ENCODE results near the gene SLC12A7. TPM values are rescaled to one million over a fixed set of nuclear protein-coding genes. Genes with fewer than 3 reads are reported as not detected.

Gene SLC12A7
- total RNA-seq, 2 experiments from 2014 or later, result 5.3 to 6.8 TPM

GRCh38 chr5:1113805-1114586 lies 2.1 kb upstream of the SLC12A7 start:
- POLR2A ChIA-PET, result no interaction called here
- CTCF ChIA-PET, result no interaction called here

DNA sequence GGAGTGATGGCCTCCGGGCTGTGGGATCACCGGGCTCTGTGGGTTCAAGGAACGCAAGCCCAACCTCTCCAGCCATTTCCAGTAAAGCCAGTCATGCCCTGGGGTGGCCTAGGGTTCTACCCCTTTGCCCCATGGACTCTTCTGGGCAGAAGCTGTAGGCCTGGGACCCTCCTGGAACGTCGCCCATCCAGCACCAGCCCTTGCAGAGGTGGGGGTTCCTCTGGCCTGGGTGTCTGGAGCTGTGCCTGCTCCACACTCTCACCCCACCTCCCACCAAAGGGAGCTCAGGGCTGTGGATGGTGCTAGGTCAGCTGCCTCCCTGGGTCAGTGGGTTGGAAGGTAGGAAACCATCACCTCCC lies 1.4 kb upstream of the SLC12A7 start:
- POLR2A ChIA-PET, result no interaction called here
- CTCF ChIA-PET, result no interaction called here

- ChIA-PET POLR2A (no interaction called here), CTCF (no interaction called here)
These were observed 901 bp upstream of the SLC12A7 start for GRCh38 chr5:1112596-1113331.

DNA sequence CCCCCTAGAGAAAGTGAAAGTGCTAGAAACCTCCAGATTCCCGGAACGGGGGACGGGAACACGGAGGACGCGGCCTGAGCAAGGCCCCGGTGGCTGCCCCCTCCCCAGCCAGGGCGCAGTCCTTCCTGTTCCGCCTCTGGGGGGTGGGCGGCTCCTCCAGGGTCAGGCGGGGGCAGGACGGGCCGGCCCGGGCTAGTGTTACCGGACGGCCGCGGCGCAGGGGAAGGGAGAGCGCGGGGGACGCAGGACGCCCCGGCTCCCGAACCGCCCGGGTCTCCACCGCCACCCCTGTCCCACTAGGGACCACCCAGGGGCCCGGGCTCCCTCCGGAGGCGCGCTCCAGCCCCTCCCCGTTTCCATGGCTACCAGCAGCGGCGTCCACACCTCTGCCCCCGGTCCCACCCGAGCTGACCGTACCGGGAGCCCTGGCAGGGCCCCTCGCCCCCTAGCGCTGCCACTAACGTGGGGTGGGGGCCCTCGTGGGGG lies 579 bp downstream of the SLC12A7 start:
- CTCF ChIA-PET, result no interaction called here
- POLR2A ChIA-PET, result no interaction called here

DNA sequence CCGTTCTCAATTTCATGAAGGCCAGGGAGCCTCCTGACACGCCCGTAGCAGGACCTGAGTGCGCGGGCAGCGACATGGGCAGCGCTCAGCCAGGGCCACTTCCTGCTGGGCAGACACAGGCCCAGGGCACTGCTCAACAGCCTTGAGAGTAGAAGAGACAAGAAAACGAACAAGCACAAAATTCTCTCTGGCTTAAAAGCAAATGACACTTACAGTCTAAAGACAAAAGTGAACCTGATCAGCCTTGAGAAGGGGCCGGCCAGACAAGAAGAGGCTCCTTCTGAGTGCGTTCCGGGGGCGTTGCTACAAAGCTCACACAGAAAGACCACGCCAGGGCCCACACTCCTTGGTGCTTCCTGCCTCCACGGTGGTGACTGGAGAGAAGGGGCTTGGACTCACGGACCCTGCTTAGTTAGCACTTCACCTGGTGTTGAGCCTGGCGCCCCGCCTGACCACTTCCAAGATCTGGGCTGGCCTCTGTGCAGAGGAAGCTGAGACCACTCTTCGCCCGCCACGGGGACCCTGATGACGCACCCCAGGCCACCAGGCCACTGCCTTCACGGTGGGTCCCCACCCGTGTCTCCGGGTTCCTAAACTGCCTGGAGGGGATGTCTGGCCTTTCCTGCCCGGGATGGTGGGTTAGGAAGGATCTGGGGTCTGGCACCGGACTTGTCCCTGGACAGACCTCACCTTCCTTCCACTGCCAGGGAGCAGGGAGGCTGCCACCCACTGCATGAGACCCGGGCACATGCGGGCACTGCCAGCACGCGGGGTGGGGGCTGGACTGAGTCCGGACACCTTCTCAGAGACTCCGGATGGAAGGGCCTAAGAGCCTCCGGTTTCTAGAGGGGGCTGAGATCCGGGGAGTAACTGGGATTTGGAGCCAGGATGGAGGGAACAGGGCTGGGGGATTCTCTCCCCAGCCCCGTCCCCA lies 1.3 kb downstream of the SLC12A7 start:
- CTCF ChIA-PET, result no interaction called here
- POLR2A ChIA-PET, result no interaction called here

DNA sequence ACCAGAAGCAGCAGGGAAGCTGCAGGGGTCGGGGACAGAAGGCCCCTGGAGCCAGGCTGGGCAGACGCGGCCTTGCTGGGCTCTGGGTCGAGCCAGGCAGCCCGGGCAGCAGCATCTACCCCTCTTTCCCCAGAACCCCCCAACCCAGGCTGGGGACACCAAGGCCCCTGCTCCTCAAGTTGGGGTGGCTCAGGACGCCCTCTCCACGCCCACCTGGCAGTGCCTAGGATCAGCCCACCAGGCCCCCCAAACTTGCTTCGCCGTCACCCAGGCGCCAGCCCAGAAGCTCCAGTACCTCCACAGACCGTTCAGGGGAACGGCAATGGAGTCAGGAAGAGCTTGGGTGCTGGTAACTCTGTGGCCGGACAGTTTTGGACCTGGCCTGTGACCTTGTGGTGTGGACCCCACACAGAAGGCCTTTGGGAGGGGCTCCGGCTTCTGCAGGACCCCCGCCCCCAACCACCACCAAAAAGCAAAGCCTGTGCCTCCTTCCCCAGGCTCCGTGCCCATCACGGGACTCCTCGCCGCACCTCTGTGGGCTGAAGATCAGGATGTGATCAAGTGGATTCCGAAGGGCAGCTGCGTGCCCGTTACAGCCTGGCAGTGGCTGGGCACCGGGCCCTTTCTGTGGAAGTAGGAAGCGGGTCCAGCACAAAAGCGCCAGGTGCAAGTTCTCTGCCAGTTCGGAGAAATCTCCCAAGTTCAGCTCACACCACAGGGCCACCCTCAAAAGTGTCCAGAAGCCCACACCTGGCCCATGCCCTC lies 2.1 kb downstream of the SLC12A7 start:
- ChIA-PET CTCF (no interaction called here), POLR2A (no interaction called here)

- ChIA-PET CTCF (no interaction called here), POLR2A (interaction anchor here (0.6 kb wide), 1 partner anchor 189 kb away, joined by 3 read pairs; no protein-coding TSS in a partner anchor)
These were observed 3.0 kb downstream of the SLC12A7 start for GRCh38 chr5:1108865-1109174.

DNA sequence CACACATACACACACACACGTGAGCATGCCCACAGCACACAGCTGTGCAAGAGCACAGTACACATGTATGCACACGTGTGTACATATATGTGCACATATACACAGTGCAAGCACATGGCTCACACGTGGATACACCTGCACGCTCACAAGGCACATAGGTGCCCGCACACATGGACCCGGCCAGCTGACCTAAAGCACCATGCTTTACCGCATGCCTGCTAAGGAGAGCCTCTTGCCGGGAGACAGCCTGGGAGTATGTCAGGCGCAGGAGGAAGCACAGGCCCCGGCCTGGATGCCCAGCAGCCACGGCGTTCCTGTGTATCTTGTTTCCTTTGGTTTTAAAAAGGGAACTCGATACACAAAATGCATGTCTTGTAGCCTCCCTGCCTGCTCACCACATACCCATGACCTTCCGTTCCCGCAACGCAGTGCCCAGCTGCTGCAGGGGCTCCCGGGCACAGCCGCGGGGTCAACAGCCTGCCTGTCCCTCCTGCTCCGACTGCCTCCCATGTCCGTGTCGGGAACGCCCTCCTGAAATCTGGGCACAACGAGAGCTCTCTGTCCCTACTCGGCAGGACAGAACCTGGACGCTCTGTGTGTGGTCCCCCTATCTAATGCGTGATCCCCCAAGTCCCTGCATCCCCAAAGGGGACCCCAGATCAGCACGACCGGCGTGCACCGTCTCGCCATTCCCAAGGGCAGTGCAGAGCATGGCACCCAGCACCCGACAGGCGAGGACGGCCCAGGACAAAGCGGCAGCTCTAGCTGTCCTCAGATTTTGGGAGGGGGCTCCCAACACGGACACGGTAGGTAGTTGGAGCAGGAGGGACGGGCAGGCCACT lies 3.6 kb downstream of the SLC12A7 start:
- ChIA-PET POLR2A (interaction anchor here (0.6 kb wide), 1 partner anchor 188 kb away, joined by 3 read pairs; no protein-coding TSS in a partner anchor), CTCF (interaction anchor here (0.7 kb wide), 1 partner anchor 122 kb away, joined by 3 read pairs; no protein-coding TSS in a partner anchor)

DNA sequence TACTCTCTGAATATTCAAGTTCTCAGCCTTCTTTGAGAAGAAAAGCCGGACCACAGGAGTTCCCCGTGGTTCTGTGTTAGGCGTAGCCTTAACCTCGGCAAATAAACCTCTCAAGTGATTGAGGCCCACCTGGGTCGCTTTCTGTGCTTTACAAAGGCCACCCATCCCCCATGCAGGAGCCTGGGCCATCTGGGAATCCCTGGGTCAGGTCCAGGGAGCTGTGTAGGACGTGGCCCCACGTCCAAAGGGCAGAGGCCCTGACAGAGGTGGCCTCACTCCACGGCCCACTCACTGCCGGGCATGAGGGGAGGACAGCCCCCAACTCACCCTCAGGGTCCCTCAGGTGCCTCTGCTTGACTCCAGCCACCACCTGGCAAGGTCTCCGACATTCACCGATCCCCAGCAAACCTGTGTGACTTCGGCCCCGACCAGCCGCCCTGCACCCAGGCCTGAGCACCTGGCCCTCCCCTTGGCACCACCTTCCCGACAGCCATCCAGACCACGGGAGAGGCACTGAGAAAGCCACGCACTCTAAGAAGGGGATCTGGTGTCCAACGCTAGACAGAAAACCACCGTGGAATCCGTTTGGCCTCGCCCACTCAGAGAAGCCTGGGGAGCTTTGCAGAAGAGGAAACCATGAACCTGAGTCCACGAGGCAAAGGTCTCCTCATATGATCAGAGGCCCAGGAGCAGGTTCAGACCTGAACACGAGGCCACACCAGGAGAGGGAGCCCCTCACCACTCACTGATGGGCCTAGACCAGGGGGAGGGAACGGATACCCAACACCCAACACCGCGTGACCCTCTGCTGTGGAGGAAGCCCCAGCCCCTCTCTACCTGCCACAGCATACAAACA lies 4.5 kb downstream of the SLC12A7 start:
- CTCF ChIA-PET, result interaction anchor here (0.7 kb wide), 1 partner anchor 121 kb away, joined by 3 read pairs; no protein-coding TSS in a partner anchor
- POLR2A ChIA-PET, result no interaction called here

DNA sequence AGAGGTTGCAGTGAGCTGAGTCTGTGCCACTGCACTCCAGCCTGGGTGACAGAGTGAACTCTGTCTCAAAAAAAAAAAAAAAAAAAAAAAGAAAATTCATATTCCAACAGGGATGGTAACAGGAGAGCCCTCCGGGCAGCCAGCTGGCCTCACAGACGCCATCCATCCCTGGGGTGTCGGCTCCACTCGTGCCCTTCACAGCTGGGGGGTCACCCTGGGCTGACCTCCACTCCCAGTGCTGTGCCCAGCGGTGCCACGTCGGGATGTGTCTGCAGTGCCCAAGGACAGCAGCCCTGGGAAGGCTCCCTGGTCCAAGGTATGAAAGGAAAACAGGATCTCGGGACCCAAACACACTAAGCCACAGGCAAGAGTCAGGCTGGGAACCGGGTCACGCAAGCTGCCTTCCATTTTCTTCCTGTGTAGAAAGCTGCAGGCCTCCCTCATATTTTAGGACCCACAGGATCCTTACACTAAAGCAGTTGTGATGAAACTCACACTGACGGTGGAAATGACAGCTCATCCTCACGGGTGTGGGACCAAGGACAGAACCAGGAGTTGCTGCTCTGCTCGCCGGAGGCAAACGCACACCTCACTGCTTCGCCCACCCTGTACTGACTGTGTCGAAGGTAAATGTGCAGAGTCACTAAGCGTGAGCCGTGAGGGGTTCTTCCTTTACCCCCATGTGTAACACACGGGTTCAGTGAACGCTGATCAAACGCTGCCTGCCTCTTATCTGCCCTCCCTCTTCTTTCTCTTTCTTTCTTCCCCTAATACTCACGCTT lies 5.3 kb downstream of the SLC12A7 start:
- ChIA-PET POLR2A (no interaction called here), CTCF (no interaction called here)

DNA sequence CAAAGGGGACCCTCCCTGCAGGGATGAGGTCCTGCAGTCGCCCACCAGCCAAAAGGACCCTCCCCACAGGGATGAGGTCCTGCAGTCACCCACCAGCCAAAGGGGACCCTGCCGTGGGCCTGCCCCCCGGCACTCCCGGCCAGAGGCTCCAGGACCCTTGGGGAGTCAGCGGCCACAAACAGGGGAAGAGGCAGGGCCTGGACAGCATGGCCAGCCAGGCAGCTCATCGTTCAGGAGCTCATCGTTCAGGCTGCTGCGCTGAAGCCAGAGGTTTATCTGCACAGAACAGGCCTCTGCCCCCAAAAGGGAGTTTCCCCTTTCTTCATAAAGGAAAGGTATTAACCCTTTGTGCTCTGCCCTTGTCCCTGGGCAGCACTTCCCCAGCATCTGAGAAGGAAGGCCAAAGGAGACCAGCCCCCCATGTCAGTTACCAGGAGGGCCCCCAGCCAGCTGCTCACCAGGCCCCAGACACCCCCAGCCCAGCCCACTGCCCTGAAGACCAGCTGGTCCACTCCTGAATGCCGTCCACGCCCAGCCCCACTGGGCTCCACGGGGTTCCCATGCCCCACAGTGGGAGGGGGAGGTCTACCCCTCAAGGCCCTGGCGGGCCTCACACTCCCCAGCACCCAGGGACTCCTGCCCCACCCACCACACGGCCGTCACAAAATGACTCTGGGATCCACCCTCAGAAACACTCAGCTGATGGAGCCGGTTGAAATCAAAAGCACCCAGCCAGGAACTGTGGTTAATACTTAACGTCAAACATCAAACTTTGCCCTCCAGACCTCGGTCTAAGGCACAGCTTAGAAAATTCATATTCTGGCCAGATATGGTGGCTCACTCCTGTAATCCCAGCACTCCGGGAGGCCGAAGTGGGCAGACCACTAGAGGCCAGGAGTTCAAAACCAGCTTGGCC lies 6.3 kb downstream of the SLC12A7 start:
- ChIA-PET CTCF (no interaction called here), POLR2A (no interaction called here)

- POLR2A ChIA-PET, result no interaction called here
These were observed 7.4 kb downstream of the SLC12A7 start for GRCh38 chr5:1104327-1105006.

GRCh38 chr5:1103505-1104326 lies 8.1 kb downstream of the SLC12A7 start:
- CTCF ChIA-PET, result no interaction called here
- POLR2A ChIA-PET, result no interaction called here

More at GRCh38 chr5:1104327-1105006, 7.4 kb downstream of the SLC12A7 start:
- CTCF ChIA-PET, result no interaction called here

DNA sequence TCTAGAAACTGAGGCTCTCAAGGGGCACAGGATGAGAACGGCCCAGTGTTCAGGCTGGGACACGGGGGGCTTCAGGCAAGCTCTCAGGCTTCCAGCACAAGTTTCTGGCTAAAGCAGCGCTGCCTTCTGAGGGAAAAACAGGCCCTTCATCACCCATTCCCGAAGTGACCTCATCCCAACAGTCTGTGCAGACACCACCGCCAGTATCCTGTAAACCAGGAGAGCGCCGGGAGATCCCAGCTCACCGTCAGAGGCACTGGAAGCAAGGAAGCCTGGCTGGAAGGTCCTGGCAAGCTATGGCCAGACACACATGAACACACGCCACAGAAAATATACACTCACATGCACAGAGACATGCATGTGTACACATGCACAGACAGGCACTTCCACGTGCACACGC lies 8.8 kb downstream of the SLC12A7 start:
- ChIA-PET CTCF (no interaction called here), POLR2A (no interaction called here)

Measured in activated CD8-positive, alpha-beta memory T cell treated with anti-CD3 and anti-CD28 coated beads for 36 hours (primary cell).